Omental fat pad (tissue), 4 donors: ENCODE results near the gene FAM240A. TPM values are rescaled to one million over a fixed set of nuclear protein-coding genes. Genes with fewer than 3 reads are reported as not detected.

Experiments
- ATAC-seq: fragments of 150-250 bp; one replicate; pipeline ENCODE4 v1.9.1; 2016; ENCODE audit warnings: mild to moderate bottlenecking, moderate library complexity; ENCODE audit not compliant: low FRiP score
- DNase-seq: peaks from one replicate; pipeline ENCODE4 v3.0.0-alpha.2; 2019; ENCODE audit warnings: low spot score
- total RNA-seq, 4 donors: library from RNA; depleted of rRNA; stranded (reverse); fragments of >200 nt; gene quantifications; one replicate each; pipeline ENCODE4 v1.1.0, GENCODE V29; 2016
- TF ChIP-seq, protein P1 (sequence below), 3 donors: fragments of 450-650 bp; IDR thresholded peaks; one replicate each; pipeline ENCODE4 v1.5.1; 2016 to 2017; ENCODE audit warnings: antibody characterized with exemption in 3 of 3, mild to moderate bottlenecking in 3 of 3, moderate library complexity in 2 of 3

FAM240A gene
- total RNA-seq, 4 donors from 2014 or later, result not detected

DNA sequence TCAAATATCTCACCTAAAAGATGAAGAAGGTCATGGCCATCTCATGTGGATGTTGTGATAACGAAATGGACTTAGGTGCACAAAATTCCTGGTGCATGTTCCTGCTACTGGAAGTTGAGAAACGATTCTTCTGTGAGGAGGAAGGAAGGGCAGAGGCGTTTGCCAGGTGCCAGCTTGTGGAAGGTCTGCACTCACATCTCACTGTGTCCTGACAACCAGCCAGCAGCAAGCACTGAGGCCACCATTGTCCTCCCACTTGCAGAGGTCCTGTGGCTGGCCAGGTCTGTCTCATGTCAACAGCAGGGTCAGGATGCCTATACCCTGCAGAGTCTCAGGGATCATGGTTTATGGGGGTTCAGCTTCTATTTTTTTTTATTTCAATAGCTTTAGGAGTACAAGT lies 3.7 kb downstream of the FAM240A start:
- TF ChIP-seq, protein P1, sequence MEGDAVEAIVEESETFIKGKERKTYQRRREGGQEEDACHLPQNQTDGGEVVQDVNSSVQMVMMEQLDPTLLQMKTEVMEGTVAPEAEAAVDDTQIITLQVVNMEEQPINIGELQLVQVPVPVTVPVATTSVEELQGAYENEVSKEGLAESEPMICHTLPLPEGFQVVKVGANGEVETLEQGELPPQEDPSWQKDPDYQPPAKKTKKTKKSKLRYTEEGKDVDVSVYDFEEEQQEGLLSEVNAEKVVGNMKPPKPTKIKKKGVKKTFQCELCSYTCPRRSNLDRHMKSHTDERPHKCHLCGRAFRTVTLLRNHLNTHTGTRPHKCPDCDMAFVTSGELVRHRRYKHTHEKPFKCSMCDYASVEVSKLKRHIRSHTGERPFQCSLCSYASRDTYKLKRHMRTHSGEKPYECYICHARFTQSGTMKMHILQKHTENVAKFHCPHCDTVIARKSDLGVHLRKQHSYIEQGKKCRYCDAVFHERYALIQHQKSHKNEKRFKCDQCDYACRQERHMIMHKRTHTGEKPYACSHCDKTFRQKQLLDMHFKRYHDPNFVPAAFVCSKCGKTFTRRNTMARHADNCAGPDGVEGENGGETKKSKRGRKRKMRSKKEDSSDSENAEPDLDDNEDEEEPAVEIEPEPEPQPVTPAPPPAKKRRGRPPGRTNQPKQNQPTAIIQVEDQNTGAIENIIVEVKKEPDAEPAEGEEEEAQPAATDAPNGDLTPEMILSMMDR (IDR thresholded peaks at IDR 0.05), result no peak
- ATAC-seq (no peak), DNase-seq (no peak)

DNA sequence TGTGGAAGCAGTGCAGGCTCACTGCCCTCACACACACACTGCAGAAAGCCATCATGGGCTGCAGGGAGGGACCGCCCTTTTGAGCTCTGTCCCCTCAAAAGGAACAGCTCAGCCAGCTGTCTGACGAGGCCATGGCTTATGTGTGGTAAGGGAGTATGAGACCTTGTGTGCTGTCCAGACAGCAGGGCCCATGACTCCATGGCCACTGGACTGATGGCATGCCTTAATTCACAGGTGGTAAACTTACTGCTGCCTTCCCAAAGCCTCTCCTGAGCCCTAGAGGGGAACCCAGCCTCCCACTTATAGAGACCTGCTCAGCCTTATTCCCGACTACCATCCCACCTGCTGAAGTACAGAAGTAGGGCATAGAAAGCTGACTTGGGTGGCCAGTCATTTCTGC lies 5.6 kb downstream of the FAM240A start:
- DNase-seq, result no peak
- no peak for ATAC-seq
- TF ChIP-seq, protein P1 (IDR thresholded peaks at IDR 0.05), result no peak

DNA sequence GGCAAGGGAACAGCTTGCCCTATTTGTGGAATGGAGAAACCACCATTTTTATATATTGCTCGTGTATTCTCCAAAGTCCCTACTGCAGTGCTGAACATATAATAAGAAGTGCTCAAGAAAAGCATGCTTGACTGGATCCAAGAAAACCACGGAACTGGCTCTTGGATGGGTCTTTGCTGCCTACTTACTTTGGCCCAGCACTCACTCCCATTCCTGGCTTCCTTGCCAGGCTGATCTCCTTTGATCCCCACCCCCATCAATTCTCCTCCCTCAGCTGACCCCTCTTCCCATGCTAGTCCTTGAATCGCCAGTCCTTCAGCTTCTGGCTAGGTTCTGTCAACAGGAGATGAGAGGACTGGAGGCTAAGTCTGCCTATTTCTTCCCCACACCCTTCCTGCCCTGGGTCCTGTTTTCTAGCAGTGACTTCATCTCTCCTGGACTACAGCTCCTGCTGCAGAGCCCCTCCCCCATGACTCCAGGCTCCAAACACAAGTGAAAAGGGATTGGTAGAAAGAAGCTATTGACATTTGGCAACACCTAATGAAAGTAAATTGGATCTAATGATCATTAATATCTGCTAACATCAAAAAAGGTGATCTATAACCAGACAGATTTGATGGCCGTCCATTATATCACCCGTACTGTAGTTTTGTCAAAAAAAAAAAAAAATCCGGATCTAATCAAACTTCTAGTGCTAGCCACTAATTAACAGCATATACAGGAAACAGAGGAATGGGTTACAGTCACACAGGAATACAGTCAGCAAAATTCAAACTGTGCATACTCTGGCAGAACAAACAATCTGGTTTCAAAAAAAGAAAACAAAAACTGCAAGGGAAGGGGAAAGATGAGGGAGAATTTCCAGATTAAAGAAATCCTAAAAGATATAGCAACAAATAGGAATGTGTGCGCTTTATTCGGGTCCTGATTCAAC lies 7.8 kb downstream of the FAM240A start:
- DNase-seq (no peak), ATAC-seq (no peak)
- TF ChIP-seq, protein P1 (IDR thresholded peaks at IDR 0.05), result no peak

DNA sequence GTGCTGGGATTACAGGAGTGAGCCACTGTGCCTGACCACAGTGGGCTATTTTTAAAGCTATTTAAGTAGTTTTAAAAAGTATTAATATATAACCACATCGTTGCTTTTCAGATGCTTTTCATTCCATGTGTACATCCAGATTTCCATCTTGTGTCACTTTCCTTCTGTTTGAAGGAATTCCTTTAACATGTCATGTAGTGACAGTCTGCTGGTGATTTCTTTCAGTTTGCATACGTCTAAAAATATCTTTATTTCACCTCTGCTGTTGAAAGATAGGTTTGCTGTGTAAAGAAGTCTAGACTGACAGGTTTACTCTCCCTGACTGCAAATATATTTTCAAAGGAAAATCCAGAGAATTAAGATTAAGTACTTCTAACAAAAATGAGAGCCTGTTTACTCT lies 12.2 kb downstream of the FAM240A start:
- DNase-seq, result no peak
- TF ChIP-seq, protein P1 (IDR thresholded peaks at IDR 0.05), result no peak
- no peak for ATAC-seq

DNA sequence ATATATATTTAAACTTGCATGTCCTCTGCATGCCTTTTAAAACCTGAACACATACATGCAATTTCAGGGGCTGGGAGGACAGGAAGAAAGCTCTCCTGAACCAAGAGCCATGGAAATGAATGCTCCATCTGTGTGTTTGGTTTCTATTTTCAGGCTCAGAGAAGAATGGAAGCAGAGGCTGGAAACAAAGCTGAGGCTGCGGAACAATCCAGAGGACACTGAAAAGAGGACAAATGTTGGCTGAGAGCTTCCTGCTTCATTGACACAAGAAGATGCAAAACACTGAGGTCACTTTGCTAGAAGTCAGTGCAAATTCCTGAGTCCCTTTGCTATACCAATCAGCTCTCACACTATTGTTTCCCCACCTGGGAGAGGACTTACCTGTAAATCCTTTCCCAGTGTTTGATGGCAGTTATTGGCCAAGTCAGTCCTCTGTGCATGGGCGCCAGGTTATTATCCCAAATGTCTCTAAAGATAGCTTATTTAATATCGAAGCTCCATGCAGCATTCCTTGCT lies 12.7 kb downstream of the FAM240A start:
- no peak for ATAC-seq
- DNase-seq, result no peak
- TF ChIP-seq, protein P1 (IDR thresholded peaks at IDR 0.05), result no peak

DNA sequence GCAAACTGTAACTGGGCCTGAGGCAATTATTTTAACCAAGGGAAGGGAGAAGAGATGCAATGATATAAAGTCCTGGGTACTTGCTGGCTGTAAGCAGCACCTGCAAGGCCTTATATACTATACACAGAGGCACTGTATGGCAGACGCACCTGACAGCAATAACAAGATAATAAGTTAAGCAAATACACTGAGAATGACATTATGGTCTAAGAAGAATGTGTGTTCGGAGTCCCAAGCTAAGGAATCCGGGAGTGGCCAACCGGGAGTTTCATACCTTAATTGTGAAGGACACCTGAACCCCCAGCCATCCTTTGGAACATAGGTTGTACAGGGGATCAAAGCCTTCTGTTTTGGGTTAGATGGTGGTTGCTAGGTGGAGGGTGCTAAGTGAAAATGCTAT lies 13.7 kb downstream of the FAM240A start:
- DNase-seq (no peak), ATAC-seq (no peak)
- TF ChIP-seq, protein P1 (IDR thresholded peaks at IDR 0.05), result no peak

DNA sequence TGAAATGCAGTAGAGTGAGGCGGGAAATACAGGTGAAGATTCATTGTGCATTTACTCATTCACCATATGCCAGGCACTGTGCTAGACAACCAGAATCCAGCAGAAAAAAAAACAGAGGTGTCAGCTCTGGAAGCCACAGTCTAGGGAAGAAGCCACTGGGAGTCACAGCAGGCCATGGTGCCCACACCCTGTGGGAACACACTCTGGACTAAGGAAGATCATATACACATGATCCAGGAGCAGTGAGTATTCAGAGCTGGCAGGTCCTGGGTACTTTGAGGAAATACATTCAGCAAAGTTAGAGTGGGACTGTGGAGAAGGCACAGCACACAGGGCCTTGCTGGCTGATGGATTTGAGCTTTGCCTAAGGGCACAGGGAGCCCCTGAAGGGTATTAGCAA lies 14.8 kb downstream of the FAM240A start:
- ATAC-seq (no peak), DNase-seq (no peak)
- TF ChIP-seq, protein P1 (IDR thresholded peaks at IDR 0.05), result no peak
